GM19025 (cell line): ENCODE results near the gene RCOR1.

Experiments
- ATAC-seq: cut with Tn5 transposase; IDR thresholded peaks from one replicate; pipeline ENCODE4 v1.9.1; 2021; ENCODE audit warnings: mild to moderate bottlenecking, low read depth, moderate library complexity; ENCODE audit not compliant: unreplicated experiment

Gene RCOR1

DNA sequence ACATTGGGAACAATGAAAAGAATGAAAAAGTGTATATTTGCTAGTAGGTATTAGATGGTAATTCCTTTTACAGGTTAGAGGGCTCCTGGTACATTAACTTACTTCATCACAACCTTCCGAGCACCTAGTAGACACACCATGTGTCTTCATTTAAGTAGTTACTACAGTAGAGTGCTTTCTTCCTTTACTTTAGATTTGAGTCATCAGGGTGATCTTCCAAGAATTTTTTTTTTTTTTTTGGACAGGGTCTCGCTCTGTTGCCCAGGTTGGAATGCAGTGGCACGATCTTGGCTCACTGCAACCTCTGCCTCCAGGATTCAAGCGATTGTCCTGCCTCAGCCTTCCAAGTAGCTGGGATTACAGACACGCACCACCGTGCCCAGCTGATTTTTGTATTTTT lies 105.1 kb downstream of the RCOR1 start:
- ATAC-seq: no peak

DNA sequence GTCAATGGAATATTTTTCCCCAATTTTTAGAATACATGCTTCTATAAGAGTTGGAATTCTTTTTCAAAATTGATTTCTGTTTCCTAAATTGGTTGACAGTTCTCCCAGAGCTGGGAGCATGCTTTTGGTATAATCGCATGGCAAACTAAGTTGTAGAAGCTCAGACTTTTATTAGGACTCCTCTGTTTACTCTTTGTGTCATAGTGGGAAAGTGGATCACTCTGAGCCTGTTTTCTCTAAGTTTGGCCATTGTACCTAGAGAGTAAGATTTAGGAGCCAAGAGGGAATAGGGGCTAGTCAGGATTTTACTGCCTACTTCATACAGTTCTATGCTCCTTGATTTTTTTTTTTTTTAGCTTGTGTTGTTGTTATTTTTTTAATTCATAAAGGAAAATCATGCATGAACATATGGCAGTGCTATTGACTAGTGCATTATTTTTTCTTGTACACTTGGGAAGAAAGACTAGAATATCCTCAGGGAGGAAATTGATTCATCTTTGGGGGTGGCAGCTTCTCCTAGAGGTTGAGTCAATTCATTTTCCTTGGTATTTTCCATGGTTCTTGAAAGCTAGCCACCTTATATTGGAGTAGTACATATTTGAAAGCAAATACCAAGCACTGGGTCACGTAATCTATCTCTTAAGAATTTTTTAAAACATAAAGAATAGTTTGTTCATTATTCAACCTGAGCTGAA lies 107.1 kb downstream of the RCOR1 start:
- ATAC-seq: no peak

GRCh38 chr14:102708494-102708893 lies 116.0 kb downstream of the RCOR1 start:
- no peak for ATAC-seq

DNA sequence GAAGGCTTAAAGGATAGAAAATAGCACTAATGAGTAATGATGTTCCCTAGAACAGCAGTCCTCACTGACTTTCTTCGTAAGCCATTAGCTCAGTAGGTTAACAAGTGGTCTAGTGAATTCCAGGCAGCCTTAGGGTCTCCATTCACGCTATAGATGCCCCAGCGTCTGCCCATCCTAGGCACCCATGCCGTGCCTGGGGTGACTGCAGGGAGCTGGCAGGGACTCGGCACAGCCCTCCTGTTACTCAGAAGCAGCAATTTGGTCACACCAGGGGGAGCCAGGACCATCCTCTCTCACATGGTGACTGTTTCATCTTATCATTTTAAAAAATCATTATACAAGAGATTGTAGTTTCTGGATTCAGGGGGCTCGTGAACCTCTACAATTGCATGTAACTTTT lies 118.8 kb downstream of the RCOR1 start:
- no peak for ATAC-seq

- ATAC-seq: no peak
Measured at GRCh38 chr14:102711946-102712345, 119.5 kb downstream of the RCOR1 start.

DNA sequence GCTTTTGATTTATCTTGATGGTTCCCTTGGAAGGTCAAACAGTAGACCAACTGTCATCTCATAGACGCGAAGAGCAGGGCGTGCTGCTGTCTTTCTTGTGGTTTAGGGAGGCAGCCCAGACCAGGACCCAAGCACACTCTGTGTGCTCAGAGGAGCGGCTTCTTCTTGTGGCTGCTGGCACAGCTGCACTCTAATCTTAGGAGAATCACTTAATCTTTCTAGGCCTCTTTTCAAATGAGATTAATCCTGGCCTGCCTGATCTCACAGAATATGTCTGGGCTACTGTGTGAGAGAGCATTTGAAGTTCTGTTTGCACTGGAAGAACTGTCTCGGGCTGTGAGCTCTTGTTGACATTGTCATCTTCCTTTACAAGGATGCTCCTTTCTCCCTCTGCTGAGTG lies 124.8 kb downstream of the RCOR1 start:
- ATAC-seq: no peak

- no peak for ATAC-seq
Measured at GRCh38 chr14:102722646-102723045, 130.2 kb downstream of the RCOR1 start.

- no peak for ATAC-seq
Measured at GRCh38 chr14:102723650-102724049, 131.2 kb downstream of the RCOR1 start.

DNA sequence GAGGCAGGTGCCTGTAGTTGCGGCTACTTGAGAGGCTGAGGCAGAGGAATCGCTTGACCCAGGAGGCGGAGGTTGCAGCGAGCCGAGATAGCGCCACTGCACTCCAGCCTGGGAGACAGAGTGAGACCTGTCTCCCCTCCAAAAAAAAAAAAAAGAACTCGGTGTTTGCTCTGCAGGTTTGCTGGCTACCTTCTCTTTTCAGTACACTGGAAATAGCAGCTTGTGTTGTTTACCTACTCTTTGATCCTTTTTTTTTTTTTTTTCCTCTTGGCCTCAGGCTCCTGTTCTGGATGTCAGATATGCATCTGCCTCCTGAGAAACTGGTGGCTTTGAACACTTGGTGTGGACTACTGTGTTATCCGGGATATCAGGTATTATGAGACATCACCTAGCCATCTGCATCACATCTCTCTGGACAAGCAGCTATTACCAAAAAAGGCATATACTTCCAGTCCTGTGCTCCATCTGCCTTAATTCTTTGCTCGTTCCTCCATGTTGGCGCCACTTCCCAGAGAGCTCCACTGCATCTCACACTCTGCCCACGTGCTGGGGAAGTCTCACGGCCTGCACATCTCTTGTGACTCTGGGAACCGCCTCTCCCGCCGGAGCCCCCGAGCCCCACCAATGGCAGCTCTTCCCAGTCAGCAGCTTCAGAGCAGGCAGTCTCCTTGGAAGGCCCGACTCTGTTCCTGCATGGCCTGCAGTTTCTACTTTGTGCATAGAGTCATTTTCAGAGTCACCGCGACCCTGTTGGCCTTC lies 133.9 kb downstream of the RCOR1 start:
- ATAC-seq: no peak

- no peak for ATAC-seq
Measured at GRCh38 chr14:102727336-102728095, 135.1 kb downstream of the RCOR1 start.

GRCh38 chr14:102728501-102728900 lies 136.1 kb downstream of the RCOR1 start:
- ATAC-seq: no peak

GRCh38 chr14:102729268-102729667 lies 136.8 kb downstream of the RCOR1 start:
- ATAC-seq: no peak

- ATAC-seq: no peak
Measured at GRCh38 chr14:102729825-102730224, 137.4 kb downstream of the RCOR1 start.

GRCh38 chr14:102731101-102731870 lies 138.8 kb downstream of the RCOR1 start:
- ATAC-seq: no peak

DNA sequence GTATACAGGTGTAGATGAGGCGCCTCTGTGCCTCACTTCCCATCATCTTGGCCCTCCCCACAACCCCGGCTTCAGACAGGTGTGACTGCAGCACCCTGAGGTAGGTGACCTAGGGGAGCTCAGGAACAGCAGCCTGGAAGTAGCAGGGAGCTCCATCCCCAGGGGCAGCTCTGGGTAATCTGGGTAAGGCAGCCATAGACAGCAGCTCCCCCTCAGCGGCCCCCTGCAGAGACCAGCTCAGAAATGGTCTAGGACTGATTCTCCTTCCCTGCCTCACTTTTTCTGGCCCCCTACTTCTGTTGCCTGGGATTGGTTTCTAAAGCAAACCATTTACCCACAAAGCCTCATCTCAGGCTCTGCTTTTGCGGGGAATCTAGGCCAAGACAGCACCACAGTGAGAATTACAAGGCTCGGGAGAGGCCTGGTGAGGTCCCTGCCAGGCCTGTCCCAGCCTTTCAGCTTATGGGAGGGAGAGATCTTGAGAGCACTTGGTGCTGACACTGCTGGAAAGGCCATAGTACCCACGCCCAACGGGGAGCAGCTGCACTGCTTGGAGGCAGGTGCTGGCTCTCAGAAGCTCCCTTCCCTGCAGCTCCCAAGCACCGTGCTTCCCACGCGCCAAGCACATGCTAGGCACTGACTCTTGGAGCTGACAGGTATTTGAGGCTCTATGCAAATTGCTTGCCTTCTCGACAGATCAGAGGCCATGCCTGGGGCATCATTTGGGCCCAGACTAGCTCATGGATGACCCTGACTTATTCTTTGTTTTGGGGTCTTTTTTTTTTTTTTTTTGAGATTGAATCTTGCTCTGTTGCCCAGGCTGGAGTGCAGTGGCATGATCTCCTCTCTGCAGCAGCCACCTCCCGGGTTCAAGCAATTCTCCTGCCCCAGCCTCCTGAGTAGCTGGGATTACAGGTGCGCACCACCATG lies 139.7 kb downstream of the RCOR1 start:
- no peak for ATAC-seq

DNA sequence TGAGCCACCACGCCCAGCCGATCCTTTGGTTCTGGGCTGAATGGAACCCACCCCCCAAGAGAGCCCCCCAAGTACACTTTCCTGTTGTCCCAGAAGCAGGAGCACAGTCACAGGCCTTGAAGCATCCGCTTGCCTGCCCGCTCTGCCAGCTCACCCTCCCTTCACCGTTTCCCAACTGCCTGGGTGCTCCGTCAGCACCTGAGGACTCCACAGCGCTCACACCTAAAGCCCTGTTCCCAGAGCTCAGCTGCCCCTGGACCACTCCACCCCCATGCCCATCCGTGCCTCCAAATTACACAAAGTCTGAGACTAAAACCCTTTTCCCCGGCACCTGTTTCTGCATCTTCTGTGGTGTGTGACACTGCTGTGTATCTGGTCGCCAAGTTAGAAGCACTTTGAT lies 140.5 kb downstream of the RCOR1 start:
- ATAC-seq: no peak

DNA sequence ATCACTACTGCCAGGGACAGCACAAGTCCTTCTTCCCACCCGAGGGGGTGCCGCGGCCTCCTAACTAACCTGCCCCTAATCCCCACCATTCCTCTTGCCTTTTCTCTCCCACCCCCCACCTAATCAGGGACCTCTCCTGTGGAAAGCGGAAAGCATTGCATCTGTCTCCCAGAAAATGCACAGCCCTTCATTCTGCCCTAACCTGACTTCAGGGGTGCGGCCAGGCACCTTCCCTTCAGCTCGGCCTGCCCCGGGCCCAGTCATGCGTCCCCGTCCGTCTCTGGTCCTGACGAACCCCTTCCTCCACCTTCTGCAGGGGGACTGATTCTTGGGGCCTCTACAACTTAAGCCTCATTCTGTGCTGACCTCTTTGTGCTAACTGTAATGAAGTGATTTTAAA lies 140.9 kb downstream of the RCOR1 start:
- no peak for ATAC-seq

- ATAC-seq: no peak
Measured at GRCh38 chr14:102734436-102734835, 142.0 kb downstream of the RCOR1 start.

- no peak for ATAC-seq
Measured at GRCh38 chr14:102736956-102737355, 144.5 kb downstream of the RCOR1 start.
